GM12865 (cell line): ENCODE data around the gene PIEZO1.

Experiments
- DNase-seq: peaks from one replicate; pipeline ENCODE4 v3.0.0; 2010; ENCODE audit warnings: low read depth
- H3K4me3 ChIP-seq: 2 replicates; pipeline ENCODE4 v1.5.1; 2011; ENCODE audit warnings: mild to moderate bottlenecking, low read depth, low read length, control low read depth
- TF ChIP-seq, protein P1 (sequence below): IDR thresholded peaks from 2 replicates; pipeline ENCODE4 v1.5.1; 2011; ENCODE audit warnings: low read length, control low read depth, low read depth, inconsistent platforms; ENCODE audit not compliant: insufficient read depth; ENCODE audit errors: missing control alignments

Gene PIEZO1

GRCh38 chr16:88810912-88811768, 26.1 kb upstream of the PIEZO1 start:
- TF ChIP-seq, protein P1, sequence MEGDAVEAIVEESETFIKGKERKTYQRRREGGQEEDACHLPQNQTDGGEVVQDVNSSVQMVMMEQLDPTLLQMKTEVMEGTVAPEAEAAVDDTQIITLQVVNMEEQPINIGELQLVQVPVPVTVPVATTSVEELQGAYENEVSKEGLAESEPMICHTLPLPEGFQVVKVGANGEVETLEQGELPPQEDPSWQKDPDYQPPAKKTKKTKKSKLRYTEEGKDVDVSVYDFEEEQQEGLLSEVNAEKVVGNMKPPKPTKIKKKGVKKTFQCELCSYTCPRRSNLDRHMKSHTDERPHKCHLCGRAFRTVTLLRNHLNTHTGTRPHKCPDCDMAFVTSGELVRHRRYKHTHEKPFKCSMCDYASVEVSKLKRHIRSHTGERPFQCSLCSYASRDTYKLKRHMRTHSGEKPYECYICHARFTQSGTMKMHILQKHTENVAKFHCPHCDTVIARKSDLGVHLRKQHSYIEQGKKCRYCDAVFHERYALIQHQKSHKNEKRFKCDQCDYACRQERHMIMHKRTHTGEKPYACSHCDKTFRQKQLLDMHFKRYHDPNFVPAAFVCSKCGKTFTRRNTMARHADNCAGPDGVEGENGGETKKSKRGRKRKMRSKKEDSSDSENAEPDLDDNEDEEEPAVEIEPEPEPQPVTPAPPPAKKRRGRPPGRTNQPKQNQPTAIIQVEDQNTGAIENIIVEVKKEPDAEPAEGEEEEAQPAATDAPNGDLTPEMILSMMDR, result no peak
- peak overlapping the region; percentile 88 for H3K4me3 ChIP-seq
- peak; percentile 89 for DNase-seq

GRCh38 chr16:88810166-88810911, 25.3 kb upstream of the PIEZO1 start:
- H3K4me3 ChIP-seq, result peak overlapping the region; percentile 88
- peak; percentile 64 for DNase-seq
- TF ChIP-seq, protein P1, result no peak

DNA sequence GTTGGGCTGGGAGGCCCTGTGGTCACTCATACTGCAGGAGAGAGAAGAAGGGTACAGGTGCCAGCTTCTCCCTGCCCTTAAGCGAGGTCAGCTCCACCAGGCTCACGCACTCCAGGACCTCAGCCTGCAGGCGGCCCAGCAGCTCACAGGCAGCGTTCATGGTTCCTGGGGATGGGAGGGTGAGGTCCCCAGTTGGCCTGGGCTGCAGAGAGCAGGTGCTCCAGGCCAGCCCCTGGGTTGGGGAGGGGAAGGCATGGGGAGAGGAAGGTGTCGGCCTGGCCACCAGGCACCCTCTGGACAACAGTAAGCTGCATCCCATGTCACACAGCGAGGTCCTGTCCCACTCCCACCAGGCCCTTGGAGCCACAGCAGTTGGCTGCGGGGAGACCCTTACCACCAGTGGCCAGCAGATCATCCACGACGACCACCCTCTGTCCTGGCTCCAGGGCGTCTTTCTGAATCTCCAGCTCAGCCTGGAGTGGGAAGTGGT, 24.7 kb upstream of the PIEZO1 start:
- TF ChIP-seq, protein P1, result no peak
- DNase-seq, result peak; percentile 38
- H3K4me3 ChIP-seq, result peak overlapping the region; percentile 88

DNA sequence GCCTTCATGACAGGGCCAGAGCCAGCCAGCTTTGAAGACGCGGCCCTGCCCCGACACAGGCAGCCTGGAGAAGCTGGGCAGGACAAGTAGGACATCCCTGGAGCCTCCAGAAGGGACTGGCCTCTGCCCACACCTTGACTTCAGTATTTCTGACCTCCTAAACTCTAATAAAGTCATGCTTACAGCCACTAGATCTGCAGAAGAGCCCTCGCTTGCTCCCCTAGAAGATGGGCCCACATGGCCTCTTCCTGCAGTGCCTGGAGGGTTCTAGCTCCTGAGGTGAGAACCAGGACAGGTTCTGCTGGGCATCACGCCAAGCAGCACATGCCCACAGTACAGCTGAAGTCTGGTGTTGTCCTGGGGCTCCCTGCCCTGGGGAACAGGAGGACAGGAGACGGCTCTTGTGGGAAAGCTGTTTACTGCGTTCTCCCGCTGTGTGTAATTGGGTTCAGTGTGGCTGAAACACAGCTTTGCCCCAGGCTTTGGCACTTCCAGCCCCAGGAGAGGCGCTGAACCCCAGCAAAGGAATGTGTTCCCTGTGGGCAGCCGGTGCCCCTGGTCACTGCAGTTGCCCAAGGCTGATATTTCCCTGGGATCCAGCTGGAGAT, 24.2 kb upstream of the PIEZO1 start:
- peak; percentile 28 for DNase-seq
- TF ChIP-seq, protein P1, result no peak
- H3K4me3 ChIP-seq, result no peak overlapping the region

DNA sequence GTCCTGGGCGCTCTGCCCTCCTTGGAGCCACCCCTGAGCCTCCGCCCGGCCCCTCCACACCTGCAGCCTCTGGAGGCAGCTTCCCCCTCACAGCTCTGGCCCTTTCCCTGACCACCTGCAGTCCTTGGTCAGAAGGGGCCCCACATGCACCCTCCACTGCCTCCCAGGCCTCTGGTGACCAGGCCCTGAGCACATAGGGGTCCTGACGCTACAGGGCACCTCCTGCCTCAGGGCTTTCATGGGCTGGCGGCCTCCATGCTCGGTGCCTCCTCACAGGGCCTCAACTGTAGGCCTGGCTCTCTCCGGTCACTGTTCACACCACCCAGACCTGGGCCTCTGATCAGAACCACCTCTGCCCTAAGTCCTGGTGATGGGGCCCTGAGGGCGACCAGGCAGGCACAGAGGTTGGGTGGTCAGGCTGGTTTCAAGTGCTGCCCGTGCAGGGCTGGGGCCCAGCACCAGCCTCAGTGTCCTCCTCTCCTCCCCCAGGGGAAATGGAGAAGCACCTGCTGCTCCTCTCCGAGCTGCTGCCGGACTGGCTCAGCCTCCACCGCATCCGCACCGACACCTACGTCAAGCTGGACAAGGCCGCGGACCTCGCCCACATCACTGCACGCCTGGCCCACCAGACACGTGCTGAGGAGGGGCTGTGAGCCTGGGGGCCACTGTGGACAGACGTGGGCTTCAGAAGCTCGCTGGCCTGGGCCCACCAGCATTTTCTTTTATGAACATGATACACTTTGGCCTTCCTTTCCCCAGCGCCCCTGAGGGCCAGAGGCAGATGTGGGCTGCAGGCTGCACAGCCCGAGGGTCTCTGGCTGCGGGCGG, 22.8 kb upstream of the PIEZO1 start:
- no peak overlapping the region for H3K4me3 ChIP-seq
- DNase-seq, result no peak
- TF ChIP-seq, protein P1, result no peak

DNA sequence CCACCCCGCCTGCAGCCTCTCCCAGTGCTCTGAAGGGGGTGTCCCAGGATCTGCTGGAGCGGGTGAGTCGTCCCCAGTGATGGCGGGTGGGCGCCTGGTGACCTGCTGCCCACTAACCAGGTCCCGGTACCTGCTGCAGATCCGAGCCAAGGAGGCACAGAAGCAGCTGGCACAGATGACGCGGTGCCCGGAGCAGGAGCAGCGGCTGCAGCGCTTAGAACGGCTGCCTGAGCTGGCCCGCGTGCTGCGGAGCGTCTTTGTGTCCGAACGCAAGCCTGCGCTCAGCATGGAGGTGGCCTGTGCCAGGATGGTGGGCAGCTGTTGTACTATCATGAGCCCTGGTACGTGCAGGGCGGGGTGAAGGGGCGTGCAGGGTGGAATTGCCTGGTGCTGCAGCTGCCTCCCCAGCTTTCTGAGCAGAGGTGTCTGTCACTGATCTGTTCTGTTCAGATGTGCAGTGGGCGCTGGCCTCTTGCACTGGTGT, 22.2 kb upstream of the PIEZO1 start:
- H3K4me3 ChIP-seq, result no peak overlapping the region
- DNase-seq, result no peak
- TF ChIP-seq, protein P1, result no peak
